ENCODE data around the gene IRF9.

- no peak for TF ChIP-seq USF2 (CRISPR knock-in tag; IDR thresholded peaks at IDR 0.05)
- no peak for TF ChIP-seq CTCF (IDR thresholded peaks at IDR 0.05)
- no peak for TF ChIP-seq ELF4 (CRISPR knock-in tag; IDR thresholded peaks at IDR 0.05; ENCODE audit: low read depth)
- TF ChIP-seq ZNF423 (CRISPR knock-in tag; IDR thresholded peaks at IDR 0.05), result no peak
- TF ChIP-seq NR2C2 (CRISPR knock-in tag; IDR thresholded peaks at IDR 0.05), result no peak
- TF ChIP-seq NFE2L1 (CRISPR knock-in tag; IDR thresholded peaks at IDR 0.05), result no peak
- no peak for TF ChIP-seq E2F5 (CRISPR knock-in tag; IDR thresholded peaks at IDR 0.05)
- TF ChIP-seq ZNF281 (CRISPR knock-in tag; IDR thresholded peaks at IDR 0.05), result no peak
- TF ChIP-seq USF1 (CRISPR knock-in tag; IDR thresholded peaks at IDR 0.05), result no peak
- TF ChIP-seq ZSCAN18 (CRISPR knock-in tag; IDR thresholded peaks at IDR 0.05), result no peak
- TF ChIP-seq ZNF138 (CRISPR knock-in tag; conservative IDR thresholded peaks at IDR 0.05), result no peak
These were observed 31.6 kb upstream of the IRF9 start for GRCh38 chr14:24129410-24129998.

Data from WTC11 (cell line).